GM19463 (cell line): ENCODE results near the gene KCNB1.
"Not testable (repeated sequence)": the region's sequence is repeated elsewhere in the genome, so short reads cannot be mapped to it uniquely, and the experiment has no call there.

Experiments
- ATAC-seq: cut with Tn5 transposase; IDR thresholded peaks from one replicate; pipeline ENCODE4 v1.9.1; 2021; ENCODE audit warnings: mild to moderate bottlenecking, moderate library complexity; ENCODE audit not compliant: unreplicated experiment

The KCNB1 gene

GRCh38 chr20:49330701-49331615, 151.5 kb downstream of the KCNB1 start:
- ATAC-seq, result no peak

- ATAC-seq, result no peak
Measured at GRCh38 chr20:49328790-49329189, 153.7 kb downstream of the KCNB1 start.

GRCh38 chr20:49326026-49326425, 156.4 kb downstream of the KCNB1 start:
- no peak for ATAC-seq

GRCh38 chr20:49324306-49324705, 158.2 kb downstream of the KCNB1 start:
- no peak for ATAC-seq

GRCh38 chr20:49323622-49324238, 158.7 kb downstream of the KCNB1 start:
- ATAC-seq, result no peak

- ATAC-seq, result no peak
Measured at GRCh38 chr20:49320460-49320859, 162.0 kb downstream of the KCNB1 start.

GRCh38 chr20:49319208-49319809, 163.2 kb downstream of the KCNB1 start:
- no peak for ATAC-seq

- ATAC-seq, result no peak
Measured at GRCh38 chr20:49318430-49319207, 163.8 kb downstream of the KCNB1 start.

- no peak for ATAC-seq
Measured at GRCh38 chr20:49318091-49318429, 164.4 kb downstream of the KCNB1 start.

- no peak for ATAC-seq
Measured at GRCh38 chr20:49316704-49317103, 165.8 kb downstream of the KCNB1 start.

GRCh38 chr20:49315580-49315979, 166.9 kb downstream of the KCNB1 start:
- no peak for ATAC-seq

- not testable (repeated sequence) for ATAC-seq
Measured at GRCh38 chr20:49314052-49314451, 168.4 kb downstream of the KCNB1 start.
